Dermis blood vessel endothelial cell (primary cell): ENCODE measurements around the gene RCC2. TPM values are rescaled to one million over a fixed set of nuclear protein-coding genes. Genes with fewer than 3 reads are reported as not detected.

Experiments used
- DNase-seq: peaks from one replicate; pipeline ENCODE4 v3.0.0; 2010
- total RNA-seq: library from RNA; depleted of rRNA; stranded (reverse); fragments of >200 nt; gene quantifications from 2 replicates; pipeline ENCODE4 v1.2.3, GENCODE V29; 2014

RCC2 gene
- total RNA-seq, 1 donor from 2014 or later: 122 TPM

- DNase-seq: no peak
Observed at GRCh38 chr1:17370618-17371017, 68.9 kb downstream of the RCC2 start.

DNA sequence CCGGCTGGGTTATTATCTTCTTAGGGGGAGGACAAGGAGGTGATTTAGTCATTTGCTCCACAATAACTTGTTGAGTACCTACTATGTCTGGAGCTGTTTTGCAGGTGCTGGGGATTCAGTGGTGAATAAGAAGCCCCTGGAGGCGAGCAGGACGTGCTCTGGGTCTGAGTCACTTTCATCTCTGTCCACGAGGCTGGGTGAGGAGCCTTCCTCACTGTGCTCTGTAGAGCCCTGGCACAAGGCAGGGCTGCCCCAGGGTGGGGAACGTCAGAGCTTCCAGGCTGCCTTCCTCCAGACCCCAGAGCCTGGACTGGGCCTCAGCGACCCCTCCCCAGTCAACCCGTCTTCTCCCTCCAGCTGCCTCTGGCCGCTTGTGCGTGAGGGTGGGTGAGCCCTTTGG, 70.0 kb downstream of the RCC2 start:
- no peak for DNase-seq

- no peak for DNase-seq
Observed at GRCh38 chr1:17365293-17365692, 74.2 kb downstream of the RCC2 start.

- DNase-seq: no peak
Observed at GRCh38 chr1:17363771-17364170, 75.7 kb downstream of the RCC2 start.

DNA sequence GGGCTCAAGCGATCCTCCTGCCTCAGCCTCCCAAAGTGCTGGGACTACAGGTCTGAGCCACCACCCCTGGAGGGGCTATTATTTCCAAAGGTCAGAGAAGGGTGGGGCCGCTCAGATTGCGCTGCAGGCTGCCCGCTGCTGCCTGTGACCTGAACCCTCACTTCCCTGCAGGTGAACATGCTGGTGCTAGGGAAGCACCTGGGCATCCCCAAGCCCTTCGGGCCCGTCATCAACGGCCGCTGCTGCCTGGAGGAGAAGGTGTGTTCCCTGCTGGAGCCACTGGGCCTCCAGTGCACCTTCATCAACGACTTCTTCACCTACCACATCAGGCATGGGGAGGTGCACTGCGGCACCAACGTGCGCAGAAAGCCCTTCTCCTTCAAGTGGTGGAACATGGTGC, 76.1 kb downstream of the RCC2 start:
- no peak for DNase-seq

DNA sequence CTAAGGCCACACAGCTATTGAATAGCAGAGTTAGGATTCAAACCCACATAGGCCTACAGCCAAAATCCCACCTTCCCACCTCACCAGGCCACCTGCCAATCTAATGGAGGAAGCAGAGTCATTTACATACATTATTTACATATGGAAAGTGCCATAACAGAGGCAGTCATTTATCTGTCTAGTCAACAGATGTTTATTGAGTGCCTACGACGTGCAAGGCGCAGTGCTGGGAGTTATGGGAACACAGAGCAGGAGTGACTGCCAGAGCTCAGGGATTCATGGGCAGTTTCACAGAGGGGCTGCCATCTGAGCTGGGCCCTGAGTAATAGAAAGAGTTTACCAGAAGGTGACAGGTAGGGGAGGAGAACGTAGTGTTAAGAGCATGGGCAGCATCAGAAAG, 77.8 kb downstream of the RCC2 start:
- DNase-seq: no peak

DNA sequence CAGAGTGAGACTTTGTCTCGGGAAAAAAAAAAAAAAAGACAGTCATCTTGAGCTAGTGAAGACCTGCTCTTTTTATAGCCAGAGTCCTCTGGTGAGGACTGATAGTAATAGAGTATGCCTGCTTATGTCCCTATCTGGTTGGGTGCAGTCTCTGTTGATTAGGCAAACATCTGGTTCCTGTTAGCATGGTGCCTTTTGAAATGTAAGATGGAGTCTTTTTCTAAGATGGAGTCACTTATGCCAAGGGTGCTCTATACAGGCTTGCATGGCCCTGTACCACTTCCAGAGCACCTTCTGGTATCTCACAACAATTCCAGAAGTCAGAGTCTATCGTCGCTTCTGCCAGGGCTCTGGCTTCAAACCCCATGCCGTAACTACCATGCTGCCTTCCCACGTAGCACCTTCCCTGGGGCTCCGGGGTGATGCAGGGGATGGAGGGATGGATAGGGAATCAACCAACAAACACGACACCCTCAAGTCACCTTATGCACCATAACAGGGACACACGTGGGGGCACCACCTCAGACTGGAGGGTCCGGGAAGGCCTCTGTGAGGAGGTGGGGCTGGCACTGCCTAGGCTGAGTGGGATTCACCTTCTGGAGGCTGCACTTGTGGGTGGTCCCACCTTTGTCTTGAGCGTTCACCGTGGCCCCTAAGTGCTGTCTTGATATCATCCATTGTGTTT, 79.1 kb downstream of the RCC2 start:
- DNase-seq: no peak

DNA sequence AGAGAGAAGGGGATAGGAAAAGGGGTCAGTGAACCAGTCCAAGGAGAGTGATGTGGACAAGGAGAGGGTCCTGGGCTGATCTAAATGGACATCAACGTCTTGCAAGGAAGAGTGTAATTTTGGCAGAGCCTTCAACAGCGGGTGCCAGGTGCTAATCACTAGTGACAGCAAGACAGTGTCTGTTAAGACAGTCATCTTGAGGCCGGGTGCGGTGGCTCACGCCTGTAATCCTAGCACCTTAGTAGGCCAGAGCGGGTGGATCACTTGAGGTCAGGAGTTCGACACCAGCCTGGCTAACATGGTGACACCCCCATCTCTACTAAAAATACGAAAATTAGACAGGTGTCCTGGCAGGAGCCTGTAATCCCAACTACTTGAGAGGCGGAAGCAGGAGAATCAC, 79.7 kb downstream of the RCC2 start:
- DNase-seq: no peak

GRCh38 chr1:17359031-17359430, 80.4 kb downstream of the RCC2 start:
- no peak for DNase-seq

GRCh38 chr1:17358557-17358956, 80.9 kb downstream of the RCC2 start:
- DNase-seq: no peak

Other genes starting within 250 kb of the RCC2 start
- gene PADI1, start 234.5 kb downstream of the RCC2 start, total RNA-seq: 0.05 and 0.85 TPM in 2 replicates
- not detected in 2 replicates for gene PADI3, start 190.6 kb downstream of the RCC2 start, total RNA-seq
- gene PADI4, start 131.5 kb downstream of the RCC2 start, total RNA-seq: not detected in 2 replicates
- gene PADI6, start 67.5 kb downstream of the RCC2 start, total RNA-seq: not detected in 2 replicates
- 0.70 and 0.85 TPM in 2 replicates for gene ARHGEF10L, start 100.0 kb upstream of the RCC2 start, total RNA-seq